ENCODE measurements around the gene CASP8.

GRCh38 chr2:201255408-201256033, 4.8 kb upstream of the CASP8 start:
- TF ChIP-seq, protein P1, sequence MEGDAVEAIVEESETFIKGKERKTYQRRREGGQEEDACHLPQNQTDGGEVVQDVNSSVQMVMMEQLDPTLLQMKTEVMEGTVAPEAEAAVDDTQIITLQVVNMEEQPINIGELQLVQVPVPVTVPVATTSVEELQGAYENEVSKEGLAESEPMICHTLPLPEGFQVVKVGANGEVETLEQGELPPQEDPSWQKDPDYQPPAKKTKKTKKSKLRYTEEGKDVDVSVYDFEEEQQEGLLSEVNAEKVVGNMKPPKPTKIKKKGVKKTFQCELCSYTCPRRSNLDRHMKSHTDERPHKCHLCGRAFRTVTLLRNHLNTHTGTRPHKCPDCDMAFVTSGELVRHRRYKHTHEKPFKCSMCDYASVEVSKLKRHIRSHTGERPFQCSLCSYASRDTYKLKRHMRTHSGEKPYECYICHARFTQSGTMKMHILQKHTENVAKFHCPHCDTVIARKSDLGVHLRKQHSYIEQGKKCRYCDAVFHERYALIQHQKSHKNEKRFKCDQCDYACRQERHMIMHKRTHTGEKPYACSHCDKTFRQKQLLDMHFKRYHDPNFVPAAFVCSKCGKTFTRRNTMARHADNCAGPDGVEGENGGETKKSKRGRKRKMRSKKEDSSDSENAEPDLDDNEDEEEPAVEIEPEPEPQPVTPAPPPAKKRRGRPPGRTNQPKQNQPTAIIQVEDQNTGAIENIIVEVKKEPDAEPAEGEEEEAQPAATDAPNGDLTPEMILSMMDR (IDR thresholded peaks at IDR 0.05; ENCODE audit: poor library complexity, severe bottlenecking): no peak
- TF ChIP-seq MXI1 (conservative IDR thresholded peaks at IDR 0.05; ENCODE audit: poor library complexity, severe bottlenecking) (no peak), EP300 (conservative IDR thresholded peaks at IDR 0.05; ENCODE audit: poor library complexity, severe bottlenecking) (no peak), SMC3 (conservative IDR thresholded peaks at IDR 0.05; ENCODE audit: poor library complexity) (no peak), TAF1 (IDR thresholded peaks at IDR 0.05; ENCODE audit: low read depth) (no peak)

Data from neural cell (in vitro differentiated cells).